Skeletal muscle tissue (tissue), 4 donors: ENCODE results near the gene KIF21B. TPM values are rescaled to one million over a fixed set of nuclear protein-coding genes. Genes with fewer than 3 reads are reported as not detected.
"Not testable (repeated sequence)": the region's sequence is repeated elsewhere in the genome, so short reads cannot be mapped to it uniquely, and the experiment has no call there.

Experiments used
- H3K27ac ChIP-seq: one replicate; pipeline ENCODE4 v1.7.0; 2013; ENCODE audit warnings: mild to moderate bottlenecking, low read depth, low read length, inconsistent platforms
- H3K27me3 ChIP-seq, 3 donors: one replicate each; pipeline ENCODE4 v1.7.0; 2013; ENCODE audit warnings: low read length in 3 of 3; ENCODE audit not compliant: control insufficient read depth in 3 of 3, insufficient read depth in 3 of 3
- H3K36me3 ChIP-seq, 3 donors: one replicate each; pipeline ENCODE4 v1.7.0; 2013; ENCODE audit warnings: low read length in 3 of 3; ENCODE audit not compliant: control insufficient read depth in 3 of 3, insufficient read depth in 3 of 3
- H3K4me1 ChIP-seq, 3 donors: one replicate each; pipeline ENCODE4 v1.7.0; 2013; ENCODE audit warnings: low read length in 3 of 3, mild to moderate bottlenecking in 3 of 3; ENCODE audit not compliant: control insufficient read depth in 3 of 3, insufficient read depth in 3 of 3
- H3K4me3 ChIP-seq, 3 donors: one replicate each; pipeline ENCODE4 v1.7.0; 2013; ENCODE audit warnings: low read length in 3 of 3
- H3K9ac ChIP-seq, 3 donors: one replicate each; pipeline ENCODE4 v1.7.0; 2013; ENCODE audit warnings: low read length in 3 of 3, mild to moderate bottlenecking in 3 of 3, moderate library complexity in 2 of 3, low read depth in 1 of 3
- H3K9me3 ChIP-seq, 3 donors: one replicate each; pipeline ENCODE4 v1.7.0; 2013; ENCODE audit warnings: low read length in 3 of 3; ENCODE audit not compliant: control insufficient read depth in 3 of 3
- total RNA-seq: library from RNA; depleted of rRNA; stranded (reverse); fragments of >200 nt; gene quantifications from one replicate; pipeline ENCODE4 v1.2.3, GENCODE V29; 2014
- donor health status: Osteomylitis.

The KIF21B gene
- total RNA-seq, 1 donor from 2014 or later, result 1.0 TPM

GRCh38 chr1:200934676-200935245 lies 88.8 kb downstream of the KIF21B start:
- Histone ChIP-seq H3K9ac (no peak overlapping the region), H3K4me3 (no peak overlapping the region), H3K27me3 (no peaks in the 10 kb centered on the region), H3K9me3 (no peaks in the 10 kb centered on the region), H3K27ac (no peak overlapping the region), H3K4me1 (peaks cover 0 to 2% (median under 1%) of the 10 kb centered on the region in 3 donors), H3K36me3 (no peaks in the 10 kb centered on the region)

GRCh38 chr1:200931776-200932175 lies 91.7 kb downstream of the KIF21B start:
- Histone ChIP-seq H3K36me3 (no peaks in the 10 kb centered on the region), H3K27ac (no peak overlapping the region), H3K9ac (no peak overlapping the region), H3K4me1 (peaks cover 0 to 7% (median 5%) of the 10 kb centered on the region in 3 donors), H3K4me3 (no peak overlapping the region), H3K27me3 (no peaks in the 10 kb centered on the region), H3K9me3 (no peaks in the 10 kb centered on the region)

GRCh38 chr1:200930285-200930684 lies 93.2 kb downstream of the KIF21B start:
- H3K27ac ChIP-seq, H3K27me3 ChIP-seq, H3K9ac ChIP-seq, H3K4me1 ChIP-seq, H3K4me3 ChIP-seq, H3K9me3 ChIP-seq, H3K36me3 ChIP-seq: not testable (repeated sequence)

- no peak overlapping the region for H3K4me3 ChIP-seq
- no peaks in the 10 kb centered on the region for H3K27me3 ChIP-seq
- H3K9ac ChIP-seq, result no peak overlapping the region
- H3K9me3 ChIP-seq, result no peaks in the 10 kb centered on the region
- peaks cover 0 to 7% (median 5%) of the 10 kb centered on the region in 3 donors for H3K4me1 ChIP-seq
- no peaks in the 10 kb centered on the region for H3K36me3 ChIP-seq
- H3K27ac ChIP-seq, result no peak overlapping the region
These were observed 93.8 kb downstream of the KIF21B start for GRCh38 chr1:200929530-200930278.

- H3K4me1 ChIP-seq, result peaks cover 0 to 7% (median 5%) of the 10 kb centered on the region in 3 donors
- no peaks in the 10 kb centered on the region for H3K9me3 ChIP-seq
- no peak overlapping the region for H3K27ac ChIP-seq
- no peaks in the 10 kb centered on the region for H3K27me3 ChIP-seq
- no peak overlapping the region for H3K9ac ChIP-seq
- H3K4me3 ChIP-seq, result no peak overlapping the region
- no peaks in the 10 kb centered on the region for H3K36me3 ChIP-seq
These were observed 97.7 kb downstream of the KIF21B start for GRCh38 chr1:200925831-200926230.

- no peaks in the 10 kb centered on the region for H3K27me3 ChIP-seq
- H3K27ac ChIP-seq, result no peak overlapping the region
- no peaks in the 10 kb centered on the region for H3K4me1 ChIP-seq
- no peak overlapping the region for H3K4me3 ChIP-seq
- H3K9ac ChIP-seq, result no peak overlapping the region
- no peaks in the 10 kb centered on the region for H3K9me3 ChIP-seq
- H3K36me3 ChIP-seq, result no peaks in the 10 kb centered on the region
These were observed 99.9 kb downstream of the KIF21B start for GRCh38 chr1:200923601-200924000.

- Histone ChIP-seq H3K9me3 (no peaks in the 10 kb centered on the region), H3K36me3 (no peaks in the 10 kb centered on the region), H3K27ac (no peak overlapping the region), H3K4me3 (no peak overlapping the region), H3K4me1 (peaks cover under 1 to 2% (median 2%) of the 10 kb centered on the region in 3 donors), H3K9ac (no peak overlapping the region), H3K27me3 (no peaks in the 10 kb centered on the region)
These were observed 101.1 kb downstream of the KIF21B start for GRCh38 chr1:200922406-200922805.

GRCh38 chr1:200921571-200922110 lies 101.9 kb downstream of the KIF21B start:
- H3K9ac ChIP-seq, result no peak overlapping the region
- no peaks in the 10 kb centered on the region for H3K36me3 ChIP-seq
- no peak overlapping the region for H3K4me3 ChIP-seq
- peaks cover 2 to 6% (median 5%) of the 10 kb centered on the region in 3 donors for H3K4me1 ChIP-seq
- no peak overlapping the region for H3K27ac ChIP-seq
- H3K27me3 ChIP-seq, result no peaks in the 10 kb centered on the region
- no peaks in the 10 kb centered on the region for H3K9me3 ChIP-seq
